Endodermal cell (in vitro differentiated cells): ENCODE data around the gene ZNF714. TPM values are rescaled to one million over a fixed set of nuclear protein-coding genes. Genes with fewer than 3 reads are reported as not detected.
A peak's percentile ranks its signal among the peaks of the same experiment; 100 is the strongest.

ENCODE experiments used
- DNase-seq: peaks from one replicate; pipeline ENCODE4 v3.0.0-alpha.2; 2017
- H3K27ac ChIP-seq: 2 replicates; pipeline ENCODE4 v1.5.1; 2013; ENCODE audit warnings: mild to moderate bottlenecking, low read depth, low read length, moderate library complexity
- H3K27me3 ChIP-seq: 2 replicates; pipeline ENCODE4 v1.6.1; 2013; ENCODE audit warnings: mild to moderate bottlenecking, low read length, moderate library complexity; ENCODE audit not compliant: insufficient read depth, control insufficient read depth, poor library complexity, severe bottlenecking
- H3K36me3 ChIP-seq: 2 replicates; pipeline ENCODE4 v1.7.0; 2013; ENCODE audit warnings: mild to moderate bottlenecking, low read length, moderate library complexity; ENCODE audit not compliant: control insufficient read depth, insufficient read depth
- H3K4me1 ChIP-seq: one replicate; pipeline ENCODE4 v1.7.0; 2013; ENCODE audit warnings: low read length; ENCODE audit not compliant: control insufficient read depth, insufficient read depth
- H3K4me3 ChIP-seq: 2 replicates; pipeline ENCODE4 v1.5.1; 2013; ENCODE audit warnings: mild to moderate bottlenecking, low read length, moderate library complexity
- H3K9ac ChIP-seq: 2 replicates; pipeline ENCODE4 v1.6.1; 2013; ENCODE audit warnings: mild to moderate bottlenecking, low read length, moderate library complexity; ENCODE audit not compliant: poor library complexity, severe bottlenecking; ENCODE audit errors: extremely low read depth
- H3K9me3 ChIP-seq: 2 replicates; pipeline ENCODE4 v1.6.1; 2013; ENCODE audit warnings: mild to moderate bottlenecking, low read length, moderate library complexity; ENCODE audit not compliant: control insufficient read depth
- H3K27ac Mint-ChIP-seq: 2 replicates; pipeline ENCODE4 v1.8.0; 2020; ENCODE audit warnings: mixed read lengths
- H3K27me3 Mint-ChIP-seq: 2 replicates; pipeline ENCODE4 v1.8.0; 2021; ENCODE audit warnings: mild to moderate bottlenecking, mixed read lengths; ENCODE audit not compliant: insufficient read depth
- H3K36me3 Mint-ChIP-seq: 2 replicates; pipeline ENCODE4 v1.8.0; 2020; ENCODE audit warnings: low read depth, mixed read lengths
- H3K4me1 Mint-ChIP-seq: 2 replicates; pipeline ENCODE4 v1.8.0; 2020; ENCODE audit warnings: mixed read lengths
- H3K4me3 Mint-ChIP-seq: 2 replicates; pipeline ENCODE4 v1.8.0; 2020; ENCODE audit warnings: mild to moderate bottlenecking, moderate library complexity, mixed read lengths
- H3K9me3 Mint-ChIP-seq: 2 replicates; pipeline ENCODE4 v1.8.0; 2020; ENCODE audit warnings: mild to moderate bottlenecking, mixed read lengths
- WGBS, 2 experiments: methylation state at CpG; one replicate each; pipeline versions ENCODE4 v1.1.5 to v1.1.7; 2013; ENCODE audit warnings: missing lambda C conversion rate in 2 of 2, mixed read lengths in 1 of 2; ENCODE audit not compliant: insufficient coverage in 1 of 2, insufficient read length in 1 of 2; 5-methylcytosine and 5-hydroxymethylcytosine counted together
- total RNA-seq, 2 donors: library from RNA; stranded (reverse); fragmentation: NEBNext Ultra II Directional in 1 of 2; extraction: Animal tissue kit (Norgen Biotek cat#: 25700) in 1 of 2; gene quantifications; 2 replicates in 1 of 2; 3 replicates in 1 of 2; pipeline ENCODE4 v1.2.1, GENCODE V29; 2021
- TF ChIP-seq, protein P1 (sequence below): fragments of 200-600 bp; sonication (generic); conservative IDR thresholded peaks from 2 replicates; pipeline ENCODE4 v1.5.0; 2021; ENCODE audit warnings: antibody characterized with exemption, mild to moderate bottlenecking

Gene ZNF714
- total RNA-seq, 2 donors from 2014 or later, result 50.0 to 63.8 TPM

DNA sequence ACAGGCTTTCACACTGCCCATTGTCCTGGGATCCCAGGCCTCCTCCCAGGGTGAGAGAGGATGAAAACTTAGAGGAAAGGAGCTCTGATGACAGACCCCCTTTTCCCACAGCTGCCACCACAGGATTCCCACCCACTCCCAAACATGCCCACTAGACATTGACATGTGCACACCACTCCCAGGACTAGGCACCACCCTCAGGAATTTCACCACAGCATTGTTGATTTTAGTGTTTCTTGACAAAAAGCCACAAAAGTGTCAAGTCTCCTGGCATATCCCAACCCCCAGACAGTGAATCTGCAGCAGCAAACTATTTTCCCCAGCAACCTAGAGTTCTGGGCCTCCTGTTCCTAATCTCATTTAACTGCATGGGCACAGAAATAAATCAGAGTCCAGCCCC, 10.1 kb downstream of the ZNF714 start:
- no peak overlapping the region for H3K4me3 Mint-ChIP-seq
- H3K4me3 ChIP-seq, result no peak overlapping the region
- peaks cover 85% of the 10 kb centered on the region for H3K36me3 ChIP-seq
- H3K27ac ChIP-seq, result peak overlapping the region; percentile 49
- H3K9me3 Mint-ChIP-seq, result peaks cover 3% of the 10 kb centered on the region
- H3K27me3 Mint-ChIP-seq, result no peaks in the 10 kb centered on the region
- H3K9ac ChIP-seq, result no peak overlapping the region
- no peak for DNase-seq
- H3K36me3 Mint-ChIP-seq, result peaks cover 58% of the 10 kb centered on the region
- no peaks in the 10 kb centered on the region for H3K27me3 ChIP-seq
- peaks cover 2% of the 10 kb centered on the region for H3K4me1 ChIP-seq
- H3K9me3 ChIP-seq, result peaks cover 4% of the 10 kb centered on the region
- H3K27ac Mint-ChIP-seq, result peak overlapping the region; percentile 88
- H3K4me1 Mint-ChIP-seq, result peaks cover 22% of the 10 kb centered on the region
- TF ChIP-seq, protein P1, sequence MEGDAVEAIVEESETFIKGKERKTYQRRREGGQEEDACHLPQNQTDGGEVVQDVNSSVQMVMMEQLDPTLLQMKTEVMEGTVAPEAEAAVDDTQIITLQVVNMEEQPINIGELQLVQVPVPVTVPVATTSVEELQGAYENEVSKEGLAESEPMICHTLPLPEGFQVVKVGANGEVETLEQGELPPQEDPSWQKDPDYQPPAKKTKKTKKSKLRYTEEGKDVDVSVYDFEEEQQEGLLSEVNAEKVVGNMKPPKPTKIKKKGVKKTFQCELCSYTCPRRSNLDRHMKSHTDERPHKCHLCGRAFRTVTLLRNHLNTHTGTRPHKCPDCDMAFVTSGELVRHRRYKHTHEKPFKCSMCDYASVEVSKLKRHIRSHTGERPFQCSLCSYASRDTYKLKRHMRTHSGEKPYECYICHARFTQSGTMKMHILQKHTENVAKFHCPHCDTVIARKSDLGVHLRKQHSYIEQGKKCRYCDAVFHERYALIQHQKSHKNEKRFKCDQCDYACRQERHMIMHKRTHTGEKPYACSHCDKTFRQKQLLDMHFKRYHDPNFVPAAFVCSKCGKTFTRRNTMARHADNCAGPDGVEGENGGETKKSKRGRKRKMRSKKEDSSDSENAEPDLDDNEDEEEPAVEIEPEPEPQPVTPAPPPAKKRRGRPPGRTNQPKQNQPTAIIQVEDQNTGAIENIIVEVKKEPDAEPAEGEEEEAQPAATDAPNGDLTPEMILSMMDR, result no peak

- no peak overlapping the region for H3K27ac Mint-ChIP-seq
- H3K9me3 Mint-ChIP-seq, result peaks cover 3% of the 10 kb centered on the region
- H3K4me1 Mint-ChIP-seq, result peaks cover 22% of the 10 kb centered on the region
- peaks cover 2% of the 10 kb centered on the region for H3K4me1 ChIP-seq
- no peak overlapping the region for H3K4me3 Mint-ChIP-seq
- no peak overlapping the region for H3K9ac ChIP-seq
- peaks cover 4% of the 10 kb centered on the region for H3K9me3 ChIP-seq
- TF ChIP-seq, protein P1, result no peak
- H3K36me3 ChIP-seq, result peaks cover 85% of the 10 kb centered on the region
- H3K27me3 Mint-ChIP-seq, result no peaks in the 10 kb centered on the region
- whole genome bisulfite sequencing, 2 experiments, result 83 to 100% methylated on average over 1 of the region's 1 CpG
- peaks cover 66% of the 10 kb centered on the region for H3K36me3 Mint-ChIP-seq
- H3K27me3 ChIP-seq, result no peaks in the 10 kb centered on the region
- no peak overlapping the region for H3K4me3 ChIP-seq
- H3K27ac ChIP-seq, result no peak overlapping the region
- DNase-seq, result no peak
Observed at GRCh38 chr19:21094347-21095025, 12.5 kb downstream of the ZNF714 start.

DNA sequence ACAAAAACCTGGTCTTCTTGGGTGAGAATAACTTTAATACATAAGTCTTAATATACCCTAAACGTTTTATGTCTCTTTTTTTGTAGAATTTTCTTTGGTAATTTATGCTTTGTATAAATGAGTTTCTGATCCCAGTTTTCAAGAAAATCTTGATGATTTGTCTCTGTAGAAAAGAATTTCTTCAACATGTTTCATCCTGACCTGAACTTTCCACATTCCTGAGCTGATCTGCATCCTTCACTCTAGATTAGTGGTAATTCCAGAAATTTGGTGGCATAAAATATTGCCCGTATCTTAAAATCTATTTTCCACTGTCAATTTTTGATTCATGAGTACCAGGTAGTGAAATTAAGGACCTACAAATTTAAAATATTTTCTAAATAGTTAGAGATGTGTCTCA, 16.3 kb downstream of the ZNF714 start:
- Mint-ChIP-seq H3K4me1 (no peaks in the 10 kb centered on the region), H3K27ac (no peak overlapping the region), H3K36me3 (peaks cover 68% of the 10 kb centered on the region), H3K4me3 (no peak overlapping the region), H3K9me3 (peaks cover 3% of the 10 kb centered on the region), H3K27me3 (no peaks in the 10 kb centered on the region)
- 100% methylated on average over 1 of the region's 2 CpGs; no CpG with 5 or more reads in 1 of the 2 experiments for WGBS, 2 experiments
- Histone ChIP-seq H3K9ac (no peak overlapping the region), H3K4me1 (no peaks in the 10 kb centered on the region), H3K9me3 (no peaks in the 10 kb centered on the region), H3K4me3 (no peak overlapping the region), H3K27ac (no peak overlapping the region), H3K36me3 (peaks cover 88% of the 10 kb centered on the region), H3K27me3 (no peaks in the 10 kb centered on the region)
- TF ChIP-seq, protein P1, result no peak
- DNase-seq, result no peak
